Neuronal stem cell (in vitro differentiated cells): ENCODE results near the gene PLIN3.
"Not testable (repeated sequence)": the region's sequence is repeated elsewhere in the genome, so short reads cannot be mapped to it uniquely, and the experiment has no call there.

Experiments
- DNase-seq: peaks from one replicate; pipeline ENCODE4 v3.0.0-alpha.2; 2013; ENCODE audit warnings: low spot score
- H2AFZ ChIP-seq: one replicate; pipeline ENCODE4 v1.6.1; 2013; ENCODE audit warnings: mild to moderate bottlenecking, low read length, inconsistent platforms
- H2AK5ac ChIP-seq: 2 replicates; pipeline ENCODE4 v1.6.1; 2013; ENCODE audit warnings: low read depth, mild to moderate bottlenecking, inconsistent platforms, low read length, moderate library complexity, mixed read lengths
- H2BK120ac ChIP-seq: 2 replicates; pipeline ENCODE4 v1.6.1; 2013; ENCODE audit warnings: low read depth, mild to moderate bottlenecking, inconsistent platforms, low read length, moderate library complexity, mixed read lengths
- H2BK12ac ChIP-seq: one replicate; pipeline ENCODE4 v1.6.1; 2013; ENCODE audit warnings: low read length, inconsistent platforms
- H2BK15ac ChIP-seq: 2 replicates; pipeline ENCODE4 v1.6.1; 2013; ENCODE audit warnings: mild to moderate bottlenecking, low read length, inconsistent platforms, mixed read lengths
- H2BK5ac ChIP-seq: one replicate; pipeline ENCODE4 v1.6.1; 2013; ENCODE audit warnings: inconsistent platforms, mild to moderate bottlenecking, low read length, moderate library complexity
- H3K14ac ChIP-seq: one replicate; pipeline ENCODE4 v1.6.1; 2013; ENCODE audit warnings: low read length, inconsistent platforms
- H3K18ac ChIP-seq: 2 replicates; pipeline ENCODE4 v1.6.1; 2013; ENCODE audit warnings: low read length, inconsistent platforms
- H3K23ac ChIP-seq: 2 replicates; pipeline ENCODE4 v1.6.1; 2013; ENCODE audit warnings: low read depth, mild to moderate bottlenecking, mixed read lengths, low read length, inconsistent platforms; ENCODE audit not compliant: poor library complexity
- H3K27ac ChIP-seq: replicated peaks from 3 replicates; pipeline ENCODE4 v1.5.1; 2013; ENCODE audit warnings: low read length, inconsistent platforms
- H3K27me3 ChIP-seq, 3 experiments: 2 replicates each; pipeline ENCODE4 v1.6.1; 2013; ENCODE audit warnings: low read length in 3 of 3, mild to moderate bottlenecking in 2 of 3, inconsistent platforms in 1 of 3, low read depth in 1 of 3, mixed read lengths in 1 of 3, moderate library complexity in 1 of 3; ENCODE audit not compliant: control insufficient read depth in 3 of 3, insufficient read depth in 3 of 3
- H3K36me3 ChIP-seq, 2 donors: replicated peaks in 1 of 2; 2 replicates each; pipeline ENCODE4 v1.6.1; 2013; ENCODE audit warnings: low read length in 2 of 2; ENCODE audit not compliant: control insufficient read depth in 2 of 2, insufficient read depth in 2 of 2
- H3K4ac ChIP-seq: 2 replicates; pipeline ENCODE4 v1.6.1; 2013; ENCODE audit warnings: inconsistent platforms, mild to moderate bottlenecking, low read length, moderate library complexity
- H3K4me1 ChIP-seq, 2 donors: 1 replicate in 1 of 2; 2 replicates in 1 of 2; pipeline ENCODE4 v1.6.1; 2013; ENCODE audit warnings: low read length in 2 of 2, low read depth in 1 of 2; ENCODE audit not compliant: control insufficient read depth in 2 of 2, insufficient read depth in 1 of 2
- H3K4me2 ChIP-seq: one replicate; pipeline ENCODE4 v1.6.1; 2013; ENCODE audit warnings: mild to moderate bottlenecking, low read length, inconsistent platforms; ENCODE audit not compliant: insufficient read depth, poor library complexity, severe bottlenecking
- H3K4me3 ChIP-seq, 2 donors: 2 replicates each; pipeline ENCODE4 v1.5.1; 2013; ENCODE audit warnings: low read length in 2 of 2, mild to moderate bottlenecking in 2 of 2, inconsistent platforms in 1 of 2, moderate library complexity in 1 of 2
- H3K79me1 ChIP-seq: one replicate; pipeline ENCODE4 v1.6.1; 2013; ENCODE audit warnings: low read depth, mild to moderate bottlenecking, inconsistent platforms, low read length, moderate library complexity
- H3K9ac ChIP-seq: one replicate; pipeline ENCODE4 v1.6.1; 2013; ENCODE audit warnings: mild to moderate bottlenecking, low read depth, low read length, inconsistent platforms; ENCODE audit not compliant: poor library complexity
- H3K9me3 ChIP-seq, 2 donors: replicated peaks in 1 of 2; 2 replicates each; pipeline versions ENCODE3 to v1.6.1; 2013; ENCODE audit warnings: low read length in 2 of 2, mild to moderate bottlenecking in 2 of 2, inconsistent platforms in 1 of 2, low read depth in 1 of 2, mixed read lengths in 1 of 2, moderate library complexity in 1 of 2; ENCODE audit not compliant: control insufficient read depth in 2 of 2, insufficient read depth in 1 of 2
- H4K8ac ChIP-seq: one replicate; pipeline ENCODE4 v1.6.1; 2013; ENCODE audit warnings: low read depth, mild to moderate bottlenecking, inconsistent platforms, low read length, moderate library complexity
- H4K91ac ChIP-seq: one replicate; pipeline ENCODE4 v1.6.1; 2013; ENCODE audit warnings: low read length, low read depth, mild to moderate bottlenecking, inconsistent platforms; ENCODE audit not compliant: poor library complexity
- WGBS, 2 donors: extraction: QIAGEN DNeasy Blood & Tissue Kit; methylation state at CpG; one replicate each; pipeline ENCODE4 v1.1.7; 2013; ENCODE audit warnings: missing lambda C conversion rate in 2 of 2, mixed read lengths in 1 of 2; ENCODE audit not compliant: insufficient read length in 2 of 2, insufficient replicate concordance in 1 of 2; ENCODE audit errors: extremely low coverage in 2 of 2; 5-methylcytosine and 5-hydroxymethylcytosine counted together

PLIN3 gene

DNA sequence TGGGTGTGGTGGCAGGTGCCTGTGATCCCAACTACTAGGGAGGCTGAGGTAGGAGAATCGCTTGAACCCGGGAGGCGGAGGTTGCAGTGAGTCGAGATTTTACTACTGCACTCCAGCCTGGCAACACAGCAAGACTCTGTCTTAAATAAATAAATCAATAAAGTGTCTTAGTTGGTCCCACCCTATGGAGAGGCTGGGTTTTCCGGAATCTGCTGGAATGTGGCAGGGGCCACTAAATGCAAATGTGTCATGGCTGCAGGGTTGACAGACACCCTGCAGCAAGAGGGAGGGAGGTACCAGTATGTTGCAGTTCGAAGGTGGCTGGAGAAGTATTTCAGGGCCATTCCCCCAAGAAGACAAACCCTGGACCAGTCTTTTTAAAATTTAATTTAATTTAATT is 17.5 kb upstream of the PLIN3 start:
- not testable (repeated sequence) for H3K79me1 ChIP-seq, H3K9me3 ChIP-seq, H2BK120ac ChIP-seq, H2BK5ac ChIP-seq, H4K91ac ChIP-seq, H2BK12ac ChIP-seq, H3K9ac ChIP-seq, H4K8ac ChIP-seq, H3K18ac ChIP-seq, H3K27ac ChIP-seq, DNase-seq, H3K4me1 ChIP-seq, H3K27me3 ChIP-seq, H3K4me3 ChIP-seq, H2BK15ac ChIP-seq, H3K14ac ChIP-seq, H3K4me2 ChIP-seq, H3K36me3 ChIP-seq, H2AK5ac ChIP-seq, H3K4ac ChIP-seq, H2AFZ ChIP-seq, H3K23ac ChIP-seq
- no CpG with 5 or more reads among the region's 6 CpGs for WGBS, 2 donors

GRCh38 chr19:4882874-4883273 is 15.4 kb upstream of the PLIN3 start:
- not testable (repeated sequence) for H2AK5ac ChIP-seq, H2BK12ac ChIP-seq, H3K9me3 ChIP-seq, H2BK5ac ChIP-seq, H3K79me1 ChIP-seq, H3K27ac ChIP-seq, H2AFZ ChIP-seq, H3K4me2 ChIP-seq, DNase-seq, H3K18ac ChIP-seq, H4K91ac ChIP-seq, H3K4me3 ChIP-seq, H2BK15ac ChIP-seq, H2BK120ac ChIP-seq, H3K27me3 ChIP-seq, H3K4me1 ChIP-seq, H3K9ac ChIP-seq, H3K23ac ChIP-seq, H3K14ac ChIP-seq, H3K36me3 ChIP-seq, H3K4ac ChIP-seq, H4K8ac ChIP-seq
- WGBS, 2 donors: no CpG with 5 or more reads among the region's 6 CpGs

- Histone ChIP-seq H3K4me2 (no peak overlapping the region), H2BK5ac (peak overlapping the region; percentile 39), H2BK120ac (no peak overlapping the region), H2BK15ac (peak overlapping the region; percentile 98), H4K8ac (no peak overlapping the region), H2AFZ (peak overlapping the region; percentile 90), H2BK12ac (peak overlapping the region; percentile 73), H3K23ac (no peak overlapping the region), H3K27me3 (no peaks in the 10 kb centered on the region), H3K9ac (no peak overlapping the region), H2AK5ac (peak overlapping the region; percentile 11), H4K91ac (no peak overlapping the region), H3K36me3 (no peaks in the 10 kb centered on the region), H3K4me1 (peaks cover 12 to 13% of the 10 kb centered on the region in 2 donors), H3K27ac (no peak overlapping the region), H3K18ac (no peak overlapping the region), H3K4ac (no peak overlapping the region), H3K4me3 (no peak overlapping the region), H3K9me3 (peaks cover 0 to 1% of the 10 kb centered on the region in 2 donors), H3K14ac (no peak overlapping the region), H3K79me1 (no peaks in the 10 kb centered on the region)
- WGBS, 2 donors: no CpG with 5 or more reads among the region's 11 CpGs
- no peak for DNase-seq
Observed at GRCh38 chr19:4879041-4879440, 11.6 kb upstream of the PLIN3 start.

DNA sequence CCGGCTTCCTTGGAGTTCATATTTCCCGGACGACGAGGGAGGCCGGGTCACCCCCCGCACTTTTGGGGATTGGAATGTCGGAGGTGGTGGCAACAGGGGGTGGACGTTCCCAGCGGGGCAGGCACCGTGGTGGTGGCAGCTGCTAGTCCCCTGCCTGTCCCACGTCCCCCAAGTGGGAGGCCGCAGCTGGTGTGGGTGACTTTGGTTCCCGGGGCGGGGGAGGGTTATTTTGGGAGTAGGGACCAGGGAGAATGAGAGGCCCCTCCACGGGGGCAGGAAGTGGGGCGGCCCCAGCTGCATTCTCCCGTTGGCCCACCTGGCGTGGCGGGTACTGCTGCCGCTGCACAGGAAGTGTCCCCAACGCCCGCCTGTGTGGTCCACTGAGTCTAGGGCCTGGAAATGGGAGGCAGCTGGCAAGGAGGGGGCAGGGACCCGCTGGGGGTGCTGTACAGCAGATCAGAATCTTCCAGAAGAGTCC is 11.1 kb upstream of the PLIN3 start:
- no CpG with 5 or more reads among the region's 23 CpGs for WGBS, 2 donors
- Histone ChIP-seq H2BK5ac (peak overlapping the region; percentile 82), H2AFZ (peak overlapping the region; percentile 90), H2BK12ac (peak overlapping the region; percentile 12), H3K36me3 (no peaks in the 10 kb centered on the region), H2AK5ac (peak overlapping the region; percentile 95), H3K9ac (no peak overlapping the region), H3K4ac (peak overlapping the region; percentile 2), H4K91ac (no peak overlapping the region), H3K4me3 (no peak overlapping the region), H2BK15ac (peak overlapping the region; percentile 98), H3K79me1 (no peaks in the 10 kb centered on the region), H3K18ac (peak overlapping the region; percentile 98), H3K23ac (no peak overlapping the region), H3K4me2 (no peak overlapping the region), H3K4me1 (peaks cover 12 to 13% of the 10 kb centered on the region in 2 donors), H3K9me3 (peaks cover 0 to 1% of the 10 kb centered on the region in 2 donors), H4K8ac (no peak overlapping the region), H2BK120ac (peak overlapping the region; percentile 97), H3K27me3 (no peaks in the 10 kb centered on the region), H3K14ac (peak overlapping the region; percentile 94), H3K27ac (no peak overlapping the region)
- no peak for DNase-seq
